Measurements from ENCODE around the gene RNASE7. TPM values are rescaled to one million over a fixed set of nuclear protein-coding genes. Genes with fewer than 3 reads are reported as not detected.

Gene RNASE7
- total RNA-seq, 1 experiment from 2014 or later: not detected

GRCh38 chr14:21025371-21026273, 16.5 kb upstream of the RNASE7 start:
- Histone ChIP-seq H3K9me2 (replicated peaks; ENCODE audit: insufficient read depth, low read length) (no peaks in the 10 kb centered on the region), H3K9ac (ENCODE audit: low read length) (no peak overlapping the region), H2AFZ (ENCODE audit: low read length) (no peak overlapping the region), H3K79me2 (ENCODE audit: low read length) (no peaks in the 10 kb centered on the region), H3K4me1 (ENCODE audit: low read length) (no peaks in the 10 kb centered on the region), H3K9me3 (ENCODE audit: low read length) (no peaks in the 10 kb centered on the region), H4K20me1 (ENCODE audit: insufficient read depth, low read depth, low read length) (0 out of 2 replicates have a peak, but pooled peaks cover 3% of the 10 kb centered on the region), H3K27me3 (ENCODE audit: low read length) (no peaks in the 10 kb centered on the region; the same call in 1 of the 2 replicates), H3K4me2 (ENCODE audit: low read depth, low read length, poor library complexity, severe bottlenecking) (no peak overlapping the region), H3K4me3 (ENCODE audit: low read length) (no peak overlapping the region), H3K27ac (ENCODE audit: low read length) (no peak overlapping the region), H3K36me3 (ENCODE audit: insufficient read depth, low read length) (no peaks in the 10 kb centered on the region)
- DNase-seq: no peak

GRCh38 chr14:21026274-21026987, 15.7 kb upstream of the RNASE7 start:
- H3K4me1 ChIP-seq (ENCODE audit: low read length): no peaks in the 10 kb centered on the region
- no peak overlapping the region for H3K4me3 ChIP-seq (ENCODE audit: low read length)
- no peak overlapping the region for H3K27ac ChIP-seq (ENCODE audit: low read length)
- H3K27me3 ChIP-seq (ENCODE audit: low read length): no peaks in the 10 kb centered on the region; the same call in 1 of the 2 replicates
- H4K20me1 ChIP-seq (ENCODE audit: insufficient read depth, low read depth, low read length): 0 out of 2 replicates have a peak, but pooled peaks cover 3% of the 10 kb centered on the region
- no peak overlapping the region for H3K9ac ChIP-seq (ENCODE audit: low read length)
- H2AFZ ChIP-seq (ENCODE audit: low read length): no peak overlapping the region
- DNase-seq: no peak
- H3K79me2 ChIP-seq (ENCODE audit: low read length): no peaks in the 10 kb centered on the region
- no peaks in the 10 kb centered on the region for H3K36me3 ChIP-seq (ENCODE audit: insufficient read depth, low read length)
- H3K4me2 ChIP-seq (ENCODE audit: low read depth, low read length, poor library complexity, severe bottlenecking): no peak overlapping the region
- no peaks in the 10 kb centered on the region for H3K9me2 ChIP-seq (replicated peaks; ENCODE audit: insufficient read depth, low read length)
- H3K9me3 ChIP-seq (ENCODE audit: low read length): no peaks in the 10 kb centered on the region

- Histone ChIP-seq H3K79me2 (ENCODE audit: low read length) (no peaks in the 10 kb centered on the region), H3K9me2 (replicated peaks; ENCODE audit: insufficient read depth, low read length) (no peaks in the 10 kb centered on the region), H3K9ac (ENCODE audit: low read length) (no peak overlapping the region), H3K36me3 (ENCODE audit: insufficient read depth, low read length) (no peaks in the 10 kb centered on the region), H2AFZ (ENCODE audit: low read length) (no peak overlapping the region), H3K4me3 (ENCODE audit: low read length) (no peak overlapping the region), H3K4me2 (ENCODE audit: low read depth, low read length, poor library complexity, severe bottlenecking) (no peak overlapping the region), H3K4me1 (ENCODE audit: low read length) (no peaks in the 10 kb centered on the region), H3K9me3 (ENCODE audit: low read length) (no peaks in the 10 kb centered on the region), H3K27me3 (ENCODE audit: low read length) (no peaks in the 10 kb centered on the region), H4K20me1 (ENCODE audit: insufficient read depth, low read depth, low read length) (0 out of 2 replicates have a peak, but pooled peaks cover 3% of the 10 kb centered on the region), H3K27ac (ENCODE audit: low read length) (no peak overlapping the region)
- no peak for DNase-seq
These were observed 15.2 kb upstream of the RNASE7 start for GRCh38 chr14:21026988-21027315.

GRCh38 chr14:21029917-21030316, 12.2 kb upstream of the RNASE7 start, which contains the start of gene TPPP2:
Gene TPPP2 (plus strand): TSS chr14:21030217. CDS start chr14:21030582, 365 bp downstream.
- Histone ChIP-seq H2AFZ (ENCODE audit: low read length) (no peak within 1 kb of the TSS), H3K4me3 (ENCODE audit: low read length) (no peak within 1 kb of the TSS), H3K9ac (ENCODE audit: low read length) (no peak within 1 kb of the TSS), H3K4me1 (ENCODE audit: low read length) (no peaks in the 10 kb centered on the region), H3K9me2 (replicated peaks; ENCODE audit: insufficient read depth, low read length) (no peaks in the 10 kb centered on the region), H3K4me2 (ENCODE audit: low read depth, low read length, poor library complexity, severe bottlenecking) (no peak within 1 kb of the TSS), H3K27ac (ENCODE audit: low read length) (no peak within 1 kb of the TSS), H3K9me3 (ENCODE audit: low read length) (no peaks in the 10 kb centered on the region), H3K27me3 (ENCODE audit: low read length) (no peaks in the 10 kb centered on the region), H3K36me3 (ENCODE audit: insufficient read depth, low read length) (no peaks in the 10 kb centered on the region), H4K20me1 (ENCODE audit: insufficient read depth, low read depth, low read length) (0 out of 2 replicates have a peak, but pooled peaks cover 3% of the 10 kb centered on the region), H3K79me2 (ENCODE audit: low read length) (no peaks in the 10 kb centered on the region)
- no peak for DNase-seq

GRCh38 chr14:21030531-21030930, 11.6 kb upstream of the RNASE7 start:
- Histone ChIP-seq H2AFZ (ENCODE audit: low read length) (no peak overlapping the region), H3K9me2 (replicated peaks; ENCODE audit: insufficient read depth, low read length) (no peaks in the 10 kb centered on the region), H4K20me1 (ENCODE audit: insufficient read depth, low read depth, low read length) (0 out of 2 replicates have a peak, but pooled peaks cover 3% of the 10 kb centered on the region), H3K4me1 (ENCODE audit: low read length) (no peaks in the 10 kb centered on the region), H3K9me3 (ENCODE audit: low read length) (no peaks in the 10 kb centered on the region), H3K27ac (ENCODE audit: low read length) (no peak overlapping the region), H3K4me3 (ENCODE audit: low read length) (no peak overlapping the region), H3K27me3 (ENCODE audit: low read length) (no peaks in the 10 kb centered on the region), H3K9ac (ENCODE audit: low read length) (no peak overlapping the region), H3K79me2 (ENCODE audit: low read length) (no peaks in the 10 kb centered on the region), H3K36me3 (ENCODE audit: insufficient read depth, low read length) (no peaks in the 10 kb centered on the region), H3K4me2 (ENCODE audit: low read depth, low read length, poor library complexity, severe bottlenecking) (no peak overlapping the region)
- no peak for DNase-seq

- Histone ChIP-seq H3K36me3 (ENCODE audit: insufficient read depth, low read length) (no peaks in the 10 kb centered on the region), H3K4me1 (ENCODE audit: low read length) (no peaks in the 10 kb centered on the region), H3K4me2 (ENCODE audit: low read depth, low read length, poor library complexity, severe bottlenecking) (no peak overlapping the region), H3K79me2 (ENCODE audit: low read length) (no peaks in the 10 kb centered on the region), H3K9me3 (ENCODE audit: low read length) (no peaks in the 10 kb centered on the region), H3K9me2 (replicated peaks; ENCODE audit: insufficient read depth, low read length) (no peaks in the 10 kb centered on the region), H2AFZ (ENCODE audit: low read length) (no peak overlapping the region), H3K27ac (ENCODE audit: low read length) (no peak overlapping the region), H3K27me3 (ENCODE audit: low read length) (no peaks in the 10 kb centered on the region), H3K4me3 (ENCODE audit: low read length) (no peak overlapping the region), H3K9ac (ENCODE audit: low read length) (no peak overlapping the region), H4K20me1 (ENCODE audit: insufficient read depth, low read depth, low read length) (no peaks in the 10 kb centered on the region)
- no peak for DNase-seq
These were observed 9.6 kb upstream of the RNASE7 start for GRCh38 chr14:21032326-21033132.

GRCh38 chr14:21033133-21033698, 8.9 kb upstream of the RNASE7 start:
- Histone ChIP-seq H3K9me2 (replicated peaks; ENCODE audit: insufficient read depth, low read length) (no peaks in the 10 kb centered on the region), H3K27me3 (ENCODE audit: low read length) (no peaks in the 10 kb centered on the region), H3K4me2 (ENCODE audit: low read depth, low read length, poor library complexity, severe bottlenecking) (no peak overlapping the region), H2AFZ (ENCODE audit: low read length) (no peak overlapping the region), H3K27ac (ENCODE audit: low read length) (no peak overlapping the region), H3K36me3 (ENCODE audit: insufficient read depth, low read length) (no peaks in the 10 kb centered on the region), H3K4me1 (ENCODE audit: low read length) (no peaks in the 10 kb centered on the region), H3K9me3 (ENCODE audit: low read length) (no peaks in the 10 kb centered on the region), H4K20me1 (ENCODE audit: insufficient read depth, low read depth, low read length) (no peaks in the 10 kb centered on the region), H3K9ac (ENCODE audit: low read length) (no peak overlapping the region), H3K4me3 (ENCODE audit: low read length) (no peak overlapping the region), H3K79me2 (ENCODE audit: low read length) (no peaks in the 10 kb centered on the region)
- no peak for DNase-seq
